Activated CD8-positive, alpha-beta T cell treated with anti-CD3 and anti-CD28 coated beads for 36 hours (primary cell): ENCODE measurements around the gene HERC6. TPM values are rescaled to one million over a fixed set of nuclear protein-coding genes. Genes with fewer than 3 reads are reported as not detected.

Experiments
- ATAC-seq: fragments of 200-7000 bp; cut with Tn5 transposase; one replicate; pipeline ENCODE4 v1.10.0; 2021; ENCODE audit warnings: mild to moderate bottlenecking, moderate library complexity
- CTCF ChIA-PET: fragments of 350-600 bp; sonication (Branson Sonifier 250); formaldehyde crosslinking; loops from one replicate; lab custom pipeline; 2021; ENCODE audit warnings: antibody characterized with exemption; lab: Charles Lee
- POLR2A ChIA-PET: fragments of 350-600 bp; sonication (Branson Sonifier 250); formaldehyde crosslinking; loops from one replicate; lab custom pipeline; 2021; ENCODE audit warnings: antibody characterized with exemption; lab: Charles Lee
- DNase-seq: peaks from one replicate; pipeline ENCODE4 v3.0.0-alpha.2; 2020
- H3K27ac Mint-ChIP-seq: one replicate; pipeline ENCODE4 v1.8.0; 2021; ENCODE audit warnings: mild to moderate bottlenecking, mixed read lengths
- H3K27me3 Mint-ChIP-seq: one replicate; pipeline ENCODE4 v1.8.0; 2021; ENCODE audit warnings: mixed read lengths
- H3K36me3 Mint-ChIP-seq: one replicate; pipeline ENCODE4 v1.8.0; 2021; ENCODE audit warnings: low read depth, mixed read lengths
- H3K4me1 Mint-ChIP-seq: one replicate; pipeline ENCODE4 v1.8.0; 2021; ENCODE audit warnings: low read depth, mixed read lengths
- H3K4me3 Mint-ChIP-seq: one replicate; pipeline ENCODE4 v1.8.0; 2021; ENCODE audit warnings: mild to moderate bottlenecking, moderate library complexity, mixed read lengths
- H3K9me3 Mint-ChIP-seq: one replicate; pipeline ENCODE4 v1.8.0; 2021; ENCODE audit warnings: mixed read lengths
- intact Hi-C: fragments of 100-400 bp; cut with micrococcal nuclease; formaldehyde crosslinking; loops from one replicate; pipeline ENCODE4 v1.10.0; 2022
- total RNA-seq, 2 experiments: library from RNA; stranded (reverse); gene quantifications; one replicate each; pipeline ENCODE4 v1.2.3, GENCODE V29; 2021
- TF ChIP-seq, protein P1 (sequence below): fragments of 200-600 bp; IDR thresholded peaks from one replicate; pipeline ENCODE4 v1.8.0; 2022; ENCODE audit warnings: antibody characterized with exemption, mild to moderate bottlenecking

The HERC6 gene
- total RNA-seq, 2 experiments from 2014 or later = 3.0 to 4.0 TPM

DNA sequence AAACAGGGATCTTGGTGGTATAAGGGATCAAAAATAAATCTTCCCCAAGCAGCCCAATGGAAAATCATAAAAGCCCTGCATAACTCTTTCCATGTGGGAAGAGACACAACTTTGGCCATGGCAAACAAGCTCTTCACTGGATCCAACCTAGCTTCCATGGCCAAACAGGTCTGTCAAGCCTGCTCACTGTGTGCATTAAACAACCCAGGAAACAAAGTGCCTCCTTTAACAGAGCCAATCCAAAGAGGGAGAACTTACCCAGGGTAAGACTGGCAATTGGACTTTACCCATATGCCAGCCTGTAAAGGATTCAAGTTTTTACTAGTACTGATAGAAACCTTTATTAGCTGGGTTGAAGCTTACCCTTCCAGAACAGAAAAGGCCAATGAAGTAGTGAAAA, 70.6 kb downstream of the HERC6 start:
- H3K27me3 Mint-ChIP-seq = no peaks in the 10 kb centered on the region
- no peak overlapping the region for H3K27ac Mint-ChIP-seq
- no peaks in the 10 kb centered on the region for H3K36me3 Mint-ChIP-seq
- no peak for ATAC-seq
- intact Hi-C loops = no loop called here
- TF ChIP-seq, protein P1, sequence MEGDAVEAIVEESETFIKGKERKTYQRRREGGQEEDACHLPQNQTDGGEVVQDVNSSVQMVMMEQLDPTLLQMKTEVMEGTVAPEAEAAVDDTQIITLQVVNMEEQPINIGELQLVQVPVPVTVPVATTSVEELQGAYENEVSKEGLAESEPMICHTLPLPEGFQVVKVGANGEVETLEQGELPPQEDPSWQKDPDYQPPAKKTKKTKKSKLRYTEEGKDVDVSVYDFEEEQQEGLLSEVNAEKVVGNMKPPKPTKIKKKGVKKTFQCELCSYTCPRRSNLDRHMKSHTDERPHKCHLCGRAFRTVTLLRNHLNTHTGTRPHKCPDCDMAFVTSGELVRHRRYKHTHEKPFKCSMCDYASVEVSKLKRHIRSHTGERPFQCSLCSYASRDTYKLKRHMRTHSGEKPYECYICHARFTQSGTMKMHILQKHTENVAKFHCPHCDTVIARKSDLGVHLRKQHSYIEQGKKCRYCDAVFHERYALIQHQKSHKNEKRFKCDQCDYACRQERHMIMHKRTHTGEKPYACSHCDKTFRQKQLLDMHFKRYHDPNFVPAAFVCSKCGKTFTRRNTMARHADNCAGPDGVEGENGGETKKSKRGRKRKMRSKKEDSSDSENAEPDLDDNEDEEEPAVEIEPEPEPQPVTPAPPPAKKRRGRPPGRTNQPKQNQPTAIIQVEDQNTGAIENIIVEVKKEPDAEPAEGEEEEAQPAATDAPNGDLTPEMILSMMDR = no peak
- no peaks in the 10 kb centered on the region for H3K4me1 Mint-ChIP-seq
- no peak for DNase-seq
- CTCF ChIA-PET = interaction anchor here (1.6 to 1.9 kb wide), 3 partner anchors 8 to 230 kb away, joined by 4 to 7 read pairs (median 7); partner anchors contain the start of gene HERC5
- H3K4me3 Mint-ChIP-seq = no peak overlapping the region
- POLR2A ChIA-PET = interaction anchor here (1.1 kb wide), 1 partner anchor 180 kb away, joined by 4 read pairs; no protein-coding TSS in a partner anchor
- H3K9me3 Mint-ChIP-seq = peaks cover 2% of the 10 kb centered on the region

DNA sequence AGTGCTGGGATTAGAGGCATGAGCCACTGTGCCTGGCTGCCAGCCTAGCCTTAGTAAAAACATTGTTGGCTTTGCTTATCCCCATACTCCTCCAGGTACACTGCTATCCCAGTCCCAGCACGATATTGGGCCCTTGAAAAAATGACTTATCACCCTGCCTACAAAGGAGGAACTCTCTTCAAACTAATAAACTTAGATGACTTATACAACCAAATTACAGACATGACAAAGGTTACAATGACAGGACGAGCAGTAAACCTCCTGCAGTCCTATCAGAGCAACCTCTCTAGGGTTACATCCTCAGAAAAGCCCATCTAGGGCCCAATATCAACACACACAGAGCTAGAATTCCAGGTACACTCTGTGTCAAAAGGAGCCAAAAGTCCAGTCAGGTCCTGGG, 72.6 kb downstream of the HERC6 start:
- Mint-ChIP-seq H3K27ac (no peak overlapping the region), H3K4me1 (peaks cover 3% of the 10 kb centered on the region), H3K27me3 (no peaks in the 10 kb centered on the region), H3K36me3 (no peaks in the 10 kb centered on the region), H3K9me3 (peaks cover 2% of the 10 kb centered on the region), H3K4me3 (no peak overlapping the region)
- POLR2A ChIA-PET = no interaction called here
- intact Hi-C loops = loop anchor here (10.0 kb wide), 1 partner anchor 166 kb away; the partner anchor contains the start of gene PPM1K
- TF ChIP-seq, protein P1 = no peak
- CTCF ChIA-PET = interaction anchor here (1.0 kb wide), 1 partner anchor 73 kb away, joined by 4 read pairs; the partner anchor contains the start of gene HERC6
- DNase-seq (no peak), ATAC-seq (no peak)

DNA sequence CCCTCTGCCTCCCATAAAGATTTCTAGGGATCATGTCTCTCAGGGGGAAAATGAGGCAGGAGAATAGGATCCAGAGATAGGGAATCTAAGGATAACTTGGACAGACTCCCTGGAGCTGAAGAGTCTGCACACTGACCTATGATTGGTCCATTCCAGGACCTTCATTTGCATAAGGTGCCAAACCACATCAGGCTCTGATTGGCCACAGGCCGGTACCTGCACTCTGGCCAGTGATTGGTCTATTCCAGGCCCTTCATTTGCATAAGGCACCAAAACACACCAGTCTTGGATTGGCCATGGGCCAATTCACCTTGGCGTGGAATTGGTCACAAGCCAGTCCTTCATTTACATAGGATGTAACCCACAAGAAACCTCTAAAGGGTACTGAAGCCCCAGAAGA, 74.3 kb downstream of the HERC6 start:
- POLR2A ChIA-PET = no interaction called here
- DNase-seq (no peak), ATAC-seq (no peak)
- no peak overlapping the region for H3K27ac Mint-ChIP-seq
- H3K4me1 Mint-ChIP-seq = peaks cover 9% of the 10 kb centered on the region
- H3K9me3 Mint-ChIP-seq = peaks cover 2% of the 10 kb centered on the region
- TF ChIP-seq, protein P1 = no peak
- no peak overlapping the region for H3K4me3 Mint-ChIP-seq
- intact Hi-C loops = loop anchor here (10.0 kb wide), 1 partner anchor 168 kb away; the partner anchor contains the start of gene PPM1K
- CTCF ChIA-PET = no interaction called here
- H3K27me3 Mint-ChIP-seq = peaks cover 3% of the 10 kb centered on the region
- peaks cover 3% of the 10 kb centered on the region for H3K36me3 Mint-ChIP-seq

DNA sequence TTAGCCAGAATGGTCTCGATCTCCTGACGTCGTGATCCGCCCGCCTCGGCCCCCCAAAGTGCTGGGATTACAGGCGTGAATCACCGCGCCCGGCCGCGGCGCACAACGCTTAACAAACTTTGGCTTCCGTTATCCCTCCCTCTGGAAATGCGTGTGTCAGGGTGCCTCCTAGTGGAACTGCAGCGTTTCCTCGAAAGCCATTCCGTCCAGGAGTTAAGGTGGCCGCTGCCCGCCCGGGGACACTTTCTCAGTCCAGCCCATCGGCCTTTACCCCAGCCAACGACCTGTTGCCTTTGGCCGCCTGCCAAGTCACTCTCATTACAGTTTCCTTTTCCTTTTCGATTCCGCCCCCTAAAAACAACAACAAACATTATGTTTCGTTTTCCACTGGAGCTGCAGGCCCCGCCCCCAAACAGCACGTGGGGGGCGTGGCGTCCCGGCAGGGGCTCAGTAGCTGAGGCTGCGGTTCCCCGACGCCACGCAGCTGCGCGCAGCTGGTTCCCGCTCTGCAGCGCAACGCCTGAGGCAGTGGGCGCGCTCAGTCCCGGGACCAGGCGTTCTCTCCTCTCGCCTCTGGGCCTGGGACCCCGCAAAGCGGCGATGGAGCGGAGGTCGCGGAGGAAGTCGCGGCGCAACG, 78.1 kb downstream of the HERC6 start, which contains the start of gene HERC5:
Gene HERC5, plus strand, starts transcription at position 450 of the 637 bp plus-strand sequence. Its CDS starts 151 bp downstream, at position 601.
- intact Hi-C loops = loop anchor here (5.0 to 10.0 kb wide), 2 partner anchors 74 to 172 kb away; partner anchors contain the start of gene PPM1K
- Mint-ChIP-seq H3K36me3 (peaks cover 3% of the 10 kb centered on the region), H3K4me3 (peak within 1 kb of the TSS; percentile 97), H3K27ac (peak within 1 kb of the TSS; percentile 99), H3K9me3 (peaks cover 2% of the 10 kb centered on the region), H3K27me3 (peaks cover 5% of the 10 kb centered on the region), H3K4me1 (peaks cover 11% of the 10 kb centered on the region)
- POLR2A ChIA-PET = interaction anchor here (0.6 to 1.7 kb wide), 5 partner anchors 20 to 173 kb away, joined by 3 to 11 read pairs (median 4); partner anchors contain the start of gene PPM1K
- DNase-seq (peak; percentile 93), ATAC-seq (peak; percentile 95)
- CTCF ChIA-PET = interaction anchor here (0.9 to 2.2 kb wide), 7 partner anchors 8 to 173 kb away, joined by 3 to 7 read pairs (median 4); partner anchors contain the start of genes HERC6 and PPM1K
- TF ChIP-seq, protein P1 = no peak
